HG03354 (cell line): Measurements from ENCODE around the gene FAR1.
"Not testable (repeated sequence)": the region's sequence is repeated elsewhere in the genome, so short reads cannot be mapped to it uniquely, and the experiment has no call there.

Source experiments
- ATAC-seq: cut with Tn5 transposase; IDR thresholded peaks from one replicate; pipeline ENCODE4 v1.9.1; 2021; ENCODE audit warnings: mild to moderate bottlenecking; ENCODE audit not compliant: unreplicated experiment, poor library complexity, severe bottlenecking

Gene FAR1

DNA sequence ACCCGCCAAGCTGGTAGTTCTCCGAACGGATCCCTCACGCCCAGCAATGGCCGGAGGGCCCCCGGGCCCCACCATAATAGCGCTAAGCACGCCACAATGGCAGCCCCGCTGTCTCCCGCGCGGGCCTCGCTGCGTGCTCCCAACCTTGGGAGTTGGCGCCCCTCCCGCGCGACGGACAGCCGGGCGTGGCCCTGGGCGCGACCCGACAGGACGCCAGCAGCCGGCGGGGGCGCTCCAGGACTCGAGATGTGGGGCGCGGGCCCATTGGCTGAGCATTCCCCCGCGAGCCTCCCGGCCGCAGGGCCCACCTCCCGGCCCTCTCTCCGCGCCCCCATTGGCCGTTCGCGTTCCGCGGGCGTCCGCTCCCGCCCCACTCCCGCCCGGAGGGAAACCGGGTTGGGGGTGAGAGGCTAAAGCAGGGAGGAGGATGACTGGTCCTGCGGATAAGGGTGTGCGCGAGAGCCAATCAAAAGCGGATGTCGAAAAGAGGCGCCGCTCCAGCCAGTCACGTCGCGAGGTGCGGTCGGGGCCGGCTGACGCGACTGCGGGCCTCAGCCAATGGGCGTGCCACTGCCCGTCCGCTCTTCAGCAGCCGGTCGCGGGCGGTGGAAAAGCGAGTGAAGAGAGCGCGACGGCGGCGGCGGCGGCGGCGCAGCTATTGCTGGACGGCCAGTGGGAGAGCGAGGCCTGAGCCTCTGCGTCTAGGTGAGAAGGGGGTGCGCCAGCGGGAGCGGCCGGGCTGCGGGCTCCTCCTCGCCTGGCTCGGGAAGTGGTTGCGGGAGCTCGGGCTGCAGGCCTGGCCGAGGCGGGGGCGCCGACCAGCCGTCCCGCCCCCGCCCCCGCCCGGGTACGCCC, at the start of gene FAR1:
TSS of gene FAR1 (plus strand) at position 567 of the 855 bp plus-strand sequence. CDS start 26,098 bp downstream, outside the sequence.
- peak; percentile 92 for ATAC-seq

- ATAC-seq: no peak
Observed at GRCh38 chr11:13620063-13620462, 48.4 kb upstream of the FAR1 start.

DNA sequence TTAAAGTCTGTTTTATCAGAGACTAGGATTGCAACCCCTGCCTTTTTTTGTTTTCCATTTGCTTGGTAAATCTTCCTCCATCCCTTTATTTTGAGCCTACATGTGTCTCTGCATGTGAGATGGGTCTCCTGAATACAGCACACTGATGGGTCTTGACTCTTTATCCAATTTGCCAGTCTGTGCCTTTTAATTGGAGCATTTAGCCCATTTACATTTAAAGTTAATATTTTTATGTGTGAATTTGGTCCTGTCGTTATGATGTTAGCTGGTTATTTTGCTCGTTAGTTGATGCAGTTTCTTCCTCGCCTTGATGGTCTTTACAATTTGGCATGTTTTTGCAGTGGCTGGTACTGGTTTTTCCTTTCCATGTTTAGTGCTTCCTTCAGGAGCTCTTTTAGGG, 41.6 kb upstream of the FAR1 start:
- not testable (repeated sequence) for ATAC-seq

DNA sequence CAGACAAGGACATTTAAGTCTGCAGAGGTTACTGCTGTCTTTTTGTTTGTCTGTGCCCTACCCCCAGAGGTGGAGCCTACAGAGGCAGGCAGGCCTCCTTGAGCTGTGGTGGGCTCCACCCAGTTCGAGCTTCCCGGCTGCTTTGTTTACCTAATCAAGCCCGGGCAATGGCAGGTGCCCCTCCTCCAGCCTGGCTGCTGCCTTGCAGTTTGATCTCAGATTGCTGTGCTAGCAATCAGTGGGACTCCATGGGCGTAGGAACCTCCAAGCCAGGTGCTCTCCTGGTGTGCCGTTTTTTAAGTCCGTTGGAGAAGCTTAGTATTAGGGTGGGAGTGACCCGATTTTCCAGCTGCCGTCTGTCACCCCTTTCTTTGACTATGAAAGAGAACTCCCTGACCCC, 39.8 kb upstream of the FAR1 start:
- not testable (repeated sequence) for ATAC-seq

GRCh38 chr11:13629779-13630178, 38.7 kb upstream of the FAR1 start:
- ATAC-seq: no peak

- no peak for ATAC-seq
Observed at GRCh38 chr11:13635290-13635689, 33.2 kb upstream of the FAR1 start.

DNA sequence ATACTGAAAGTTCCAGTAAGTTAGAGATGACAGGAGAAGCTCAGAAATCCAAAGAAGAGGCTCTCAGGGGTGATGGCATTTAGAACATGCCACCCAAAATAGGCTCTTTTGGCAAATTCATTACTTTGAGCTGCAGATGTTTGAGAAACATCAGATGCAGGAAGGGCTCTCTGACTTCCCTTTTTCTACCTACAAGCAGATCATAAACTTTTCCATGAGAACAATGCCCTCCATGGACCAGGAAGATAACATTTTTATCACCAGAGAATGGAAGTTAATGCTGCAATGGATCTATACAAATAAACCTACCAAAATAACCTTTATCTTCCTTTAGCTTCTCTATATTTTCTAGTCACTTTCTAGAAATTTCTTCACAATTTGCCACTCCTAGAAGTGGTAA, 32.7 kb upstream of the FAR1 start:
- no peak for ATAC-seq

DNA sequence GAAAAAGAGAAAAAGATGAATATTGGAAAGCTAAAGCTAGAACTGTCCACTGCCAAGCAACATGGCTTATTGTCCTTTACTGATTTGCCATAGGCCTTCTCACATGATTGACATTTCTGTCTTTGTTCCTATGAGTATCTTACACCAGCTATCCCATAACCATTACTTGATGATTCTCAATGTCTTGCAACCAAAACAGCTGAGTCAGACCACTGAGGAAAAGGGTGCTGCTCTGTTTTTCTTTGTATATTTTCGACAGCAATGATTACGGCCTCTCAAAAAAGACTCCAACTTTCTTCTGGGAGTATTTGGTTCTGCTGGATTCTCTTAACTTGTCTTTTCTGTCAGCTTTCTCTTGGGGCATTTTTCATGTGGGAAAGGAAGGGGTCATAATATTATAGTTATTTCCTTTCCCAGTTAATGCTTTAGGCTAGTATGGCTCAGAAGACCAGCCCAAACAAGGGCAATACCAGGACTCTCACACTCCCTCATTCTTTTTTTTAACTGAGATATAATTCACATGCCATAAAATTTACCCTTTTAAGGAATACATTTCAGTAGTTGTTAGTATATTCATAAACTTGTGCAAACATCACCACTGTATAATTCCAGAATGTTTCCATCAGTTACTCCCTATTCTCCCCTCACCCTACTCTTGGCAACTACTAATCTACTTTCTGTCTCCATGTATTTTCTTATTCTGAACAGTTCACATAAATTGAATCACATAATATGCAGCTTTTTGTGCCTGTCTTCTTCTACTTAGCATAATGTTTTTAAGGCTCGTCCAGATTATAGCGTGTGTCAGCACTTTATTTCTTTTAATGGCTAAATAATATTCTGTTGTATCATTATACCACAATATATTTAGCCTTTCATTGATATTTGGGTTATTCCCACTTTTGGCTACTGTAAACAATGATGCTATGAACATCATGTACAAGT, 31.1 kb upstream of the FAR1 start:
- ATAC-seq: no peak

DNA sequence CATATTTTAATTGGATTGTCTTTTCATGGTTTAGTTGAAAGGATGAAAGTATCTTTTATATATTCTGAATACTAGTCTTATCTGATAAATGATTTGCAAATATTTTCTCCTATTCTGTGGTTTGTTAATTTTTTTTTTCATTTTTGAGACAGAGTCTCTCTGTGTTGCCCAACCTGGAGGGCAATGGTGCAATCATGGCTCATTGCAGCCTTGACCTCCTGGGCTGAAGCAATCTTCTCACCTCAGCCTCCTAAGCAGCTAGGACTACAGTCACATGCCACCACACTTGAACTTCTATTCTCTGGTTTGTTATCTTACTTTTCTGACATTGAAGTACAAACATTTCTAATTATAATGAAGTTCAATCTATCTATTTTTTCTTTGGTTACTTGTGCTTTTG, 30.0 kb upstream of the FAR1 start:
- no peak for ATAC-seq

GRCh38 chr11:13644997-13645687, 23.3 kb upstream of the FAR1 start:
- ATAC-seq: no peak

DNA sequence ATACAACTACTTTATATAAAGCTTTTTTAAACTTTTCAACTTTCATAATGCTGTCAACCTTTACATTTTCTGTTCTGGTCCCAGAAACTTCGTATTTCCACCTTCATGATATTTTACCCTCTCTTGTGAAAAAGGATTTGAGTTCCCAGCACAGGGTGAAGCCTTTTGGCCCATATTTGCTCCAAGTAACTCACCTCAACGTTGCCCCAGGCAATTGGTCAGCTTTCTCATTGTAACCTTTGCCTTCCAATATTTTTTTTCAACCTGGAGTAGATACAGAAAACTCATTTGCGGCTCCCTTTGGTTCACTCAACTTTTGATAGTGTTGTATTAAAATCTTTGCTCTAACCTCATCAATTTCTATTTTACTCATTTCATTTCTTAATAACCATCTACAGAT, 21.1 kb upstream of the FAR1 start:
- ATAC-seq: no peak

DNA sequence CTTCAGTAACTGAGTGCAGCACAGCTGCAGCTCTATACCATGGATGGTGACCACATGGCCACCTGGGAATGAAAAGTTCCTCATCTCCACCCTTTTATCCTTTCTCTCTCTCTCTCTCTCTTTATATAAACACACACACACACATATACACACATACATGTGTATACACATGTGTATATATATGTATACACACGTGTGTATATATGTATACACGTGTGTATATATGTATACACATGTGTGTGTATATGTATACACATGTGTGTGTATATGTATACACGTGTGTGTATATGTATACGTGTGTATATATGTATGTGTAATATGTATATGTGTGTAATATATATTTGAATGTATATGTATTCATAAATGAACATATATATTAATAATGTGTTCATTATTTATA, 18.8 kb upstream of the FAR1 start:
- no peak for ATAC-seq

- ATAC-seq: not testable (repeated sequence)
Observed at GRCh38 chr11:13651515-13651914, 17.0 kb upstream of the FAR1 start.

DNA sequence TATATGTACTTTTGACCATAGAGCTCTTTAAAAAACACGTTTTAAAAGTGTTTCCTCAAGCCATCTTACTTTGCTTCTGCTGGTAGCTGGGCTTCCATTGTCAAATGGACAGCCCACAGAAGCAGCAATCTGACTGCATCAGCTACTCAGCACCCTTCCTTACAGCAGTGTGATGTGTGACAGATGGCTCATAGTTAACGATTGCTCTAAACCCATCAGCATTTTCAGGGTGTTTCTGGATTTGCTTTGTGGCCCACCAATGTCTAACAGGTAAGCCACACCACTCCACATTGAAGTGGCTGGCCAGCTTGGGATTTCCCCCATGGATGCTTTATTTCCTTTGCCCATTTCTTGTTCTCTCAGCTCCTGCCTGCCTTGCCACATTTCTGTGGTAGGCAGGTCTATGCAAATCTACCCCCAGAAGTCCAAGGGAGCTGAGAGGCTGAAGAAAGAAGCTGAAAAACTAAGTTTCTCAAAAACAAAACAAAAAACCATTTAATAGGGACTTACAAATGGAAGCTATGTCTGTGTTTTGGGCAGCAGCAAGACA, 7.3 kb upstream of the FAR1 start:
- ATAC-seq: no peak

DNA sequence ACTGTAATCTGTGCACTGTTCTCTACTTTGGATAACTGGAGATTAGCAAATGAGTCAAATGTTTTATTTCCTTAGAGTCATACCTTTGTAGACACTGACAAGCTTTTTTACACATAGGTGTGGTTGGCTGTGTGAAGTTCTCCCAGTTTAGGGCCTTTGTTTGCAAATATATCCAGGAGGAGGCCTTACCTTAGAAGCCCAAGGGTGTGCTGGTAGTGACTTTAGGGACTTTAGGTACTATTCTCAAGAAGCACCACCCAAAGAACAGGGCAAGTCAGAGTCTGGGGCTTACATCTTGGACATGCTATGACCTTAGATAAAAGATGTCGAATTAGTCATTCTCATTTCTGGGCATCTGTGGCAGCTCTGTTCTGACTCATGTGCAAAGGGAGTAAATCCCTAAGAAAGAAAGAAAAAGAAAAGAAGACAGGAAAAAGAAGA, 4.8 kb upstream of the FAR1 start:
- ATAC-seq: no peak

DNA sequence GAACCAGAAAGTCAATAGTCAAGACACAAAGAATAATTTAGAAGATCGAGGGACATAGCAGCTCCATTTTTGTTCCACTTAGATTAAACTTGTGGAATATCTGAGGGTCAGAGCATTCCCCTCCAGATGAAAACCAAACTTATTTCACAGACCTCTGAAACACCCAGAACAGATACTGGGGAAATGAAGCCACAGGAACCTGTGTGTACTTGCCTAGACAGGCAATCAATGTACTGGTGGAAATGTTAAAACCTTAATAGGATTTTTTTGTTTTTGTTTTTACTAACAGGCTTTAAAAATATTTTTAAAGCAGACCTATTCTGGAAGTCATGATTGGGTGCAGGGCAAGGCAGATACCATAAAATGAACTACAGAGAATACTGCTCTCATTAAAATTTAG, 4.1 kb upstream of the FAR1 start:
- ATAC-seq: no peak

- ATAC-seq: no peak
Observed at GRCh38 chr11:13666708-13667107, 1.8 kb upstream of the FAR1 start.

GRCh38 chr11:13667245-13667644, 1.2 kb upstream of the FAR1 start:
- no peak for ATAC-seq

- no peak for ATAC-seq
Observed at GRCh38 chr11:13667795-13668101, 720 bp upstream of the FAR1 start.

- peak; percentile 28 for ATAC-seq
Observed at GRCh38 chr11:13668957-13669521, 571 bp downstream of the FAR1 start.
